Measurements from ENCODE around the gene MPP3.
"Not testable (repeated sequence)": the region's sequence is repeated elsewhere in the genome, so short reads cannot be mapped to it uniquely, and the experiment has no call there.

The MPP3 gene, protein sequence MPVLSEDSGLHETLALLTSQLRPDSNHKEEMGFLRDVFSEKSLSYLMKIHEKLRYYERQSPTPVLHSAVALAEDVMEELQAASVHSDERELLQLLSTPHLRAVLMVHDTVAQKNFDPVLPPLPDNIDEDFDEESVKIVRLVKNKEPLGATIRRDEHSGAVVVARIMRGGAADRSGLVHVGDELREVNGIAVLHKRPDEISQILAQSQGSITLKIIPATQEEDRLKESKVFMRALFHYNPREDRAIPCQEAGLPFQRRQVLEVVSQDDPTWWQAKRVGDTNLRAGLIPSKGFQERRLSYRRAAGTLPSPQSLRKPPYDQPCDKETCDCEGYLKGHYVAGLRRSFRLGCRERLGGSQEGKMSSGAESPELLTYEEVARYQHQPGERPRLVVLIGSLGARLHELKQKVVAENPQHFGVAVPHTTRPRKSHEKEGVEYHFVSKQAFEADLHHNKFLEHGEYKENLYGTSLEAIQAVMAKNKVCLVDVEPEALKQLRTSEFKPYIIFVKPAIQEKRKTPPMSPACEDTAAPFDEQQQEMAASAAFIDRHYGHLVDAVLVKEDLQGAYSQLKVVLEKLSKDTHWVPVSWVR

DNA sequence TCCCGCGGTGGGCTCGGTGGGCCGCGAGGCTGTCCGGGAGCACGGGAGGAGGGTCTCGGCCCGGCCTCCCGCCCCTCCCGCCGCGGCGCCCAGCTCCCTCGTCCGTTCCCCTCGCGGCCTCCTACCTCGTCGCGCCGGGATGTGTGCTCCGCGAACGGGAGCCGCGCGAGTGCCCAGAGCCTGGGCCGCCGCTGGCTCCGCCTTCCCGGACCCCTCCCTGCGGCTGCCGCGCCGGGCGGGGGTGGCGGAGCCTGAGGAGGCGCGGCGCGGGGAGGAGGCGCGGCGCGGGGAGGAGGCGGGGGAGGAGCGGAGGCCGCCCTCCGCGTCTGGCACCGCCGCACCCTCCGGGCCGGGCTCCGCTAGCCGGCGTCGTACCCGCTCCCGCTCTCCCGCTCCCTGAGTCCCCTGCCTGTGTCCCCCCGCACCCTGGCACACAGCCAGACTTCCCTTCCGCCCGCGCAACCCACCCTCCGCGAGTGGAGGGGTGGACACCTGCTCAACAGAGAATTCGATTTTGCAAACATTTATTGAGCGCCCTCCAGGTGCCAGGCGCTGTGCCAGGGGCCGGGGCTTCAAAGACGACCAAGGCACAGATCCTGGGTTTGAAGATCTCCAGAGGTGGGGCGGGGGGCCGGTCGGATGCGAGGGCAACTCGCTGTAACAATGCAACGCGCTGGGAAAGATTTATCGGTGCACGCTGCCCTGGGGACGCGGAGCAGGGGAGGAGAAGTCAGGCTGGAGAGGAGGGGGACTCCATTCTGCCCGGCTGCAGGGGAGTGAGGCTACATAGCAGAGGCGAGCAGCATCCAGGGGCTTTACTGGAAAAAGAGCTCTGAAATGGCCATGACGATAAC is at the start of gene MPP3:
Gene MPP3, minus strand, starts transcription at position 171 of the 854 bp plus-strand sequence. CDS start 1,240 bp downstream, outside the sequence.
- intact Hi-C loops (cut with DNase I) = no loop called here
- DNase-seq = peak in 39 of 42 donors; percentile 16 to 82 (median 60)

- intact Hi-C loops (cut with DNase I) = no loop called here
- no peak for DNase-seq
Observed at GRCh38 chr17:43881758-43882505, 49.0 kb upstream of the MPP3 start.

DNA sequence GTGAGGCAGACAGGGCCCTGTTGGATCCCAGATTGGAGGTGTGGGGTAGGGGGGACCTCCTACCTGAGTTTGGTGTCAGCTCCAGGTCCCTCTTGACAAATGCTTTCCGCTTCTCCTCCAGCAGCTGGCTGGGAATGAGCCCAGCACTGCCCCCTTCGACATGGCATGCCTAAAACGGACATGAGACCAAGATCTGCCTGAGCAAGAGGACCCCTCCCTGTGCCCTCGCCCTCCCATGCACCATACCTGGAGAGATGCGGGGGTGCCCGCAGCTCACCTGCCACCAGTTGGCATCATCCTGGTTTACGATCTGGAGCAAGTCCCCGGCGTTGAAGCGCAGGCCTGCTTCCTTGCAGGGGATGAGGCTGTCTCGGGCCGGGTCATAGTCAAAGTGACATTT is 48.2 kb upstream of the MPP3 start:
- intact Hi-C loops (cut with DNase I) = no loop called here

DNA sequence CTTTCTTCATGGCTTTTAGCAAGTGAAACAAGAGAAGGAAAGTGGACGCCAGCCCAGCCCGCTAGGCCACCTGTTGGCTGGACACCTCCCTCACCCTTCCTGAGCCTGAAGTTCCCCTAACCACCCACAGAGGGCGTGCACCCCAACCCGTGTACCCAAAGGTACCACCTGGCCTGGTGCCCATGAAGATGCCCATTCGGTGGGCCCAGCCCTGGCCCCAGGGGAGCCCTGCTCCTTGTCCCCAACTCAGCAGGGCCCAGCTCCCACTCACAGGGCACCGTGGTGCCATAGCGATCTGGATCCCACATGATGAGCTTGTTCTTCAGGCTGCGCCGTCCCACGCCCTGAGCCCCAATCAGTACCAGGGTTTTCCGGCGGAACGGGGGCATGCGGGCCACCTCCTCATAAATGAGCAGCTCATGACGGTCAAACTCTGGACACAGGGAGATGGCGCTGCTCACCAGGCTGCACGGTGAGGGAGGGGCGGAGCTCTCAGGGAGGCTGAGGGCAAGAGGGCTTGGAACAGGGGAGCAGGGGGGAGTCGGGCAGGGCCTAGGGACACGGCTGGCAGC is 47.6 kb upstream of the MPP3 start:
- DNase-seq = peak in 16 of 42 donors; percentile 18 to 56 (median 32)
- intact Hi-C loops (cut with DNase I) = no loop called here

More for the DNA sequence above, 48.2 kb upstream of the MPP3 start:
- DNase-seq = no peak

GRCh38 chr17:43879723-43880419 is 46.9 kb upstream of the MPP3 start:
- DNase-seq = no peak
- intact Hi-C loops (cut with DNase I) = no loop called here

DNA sequence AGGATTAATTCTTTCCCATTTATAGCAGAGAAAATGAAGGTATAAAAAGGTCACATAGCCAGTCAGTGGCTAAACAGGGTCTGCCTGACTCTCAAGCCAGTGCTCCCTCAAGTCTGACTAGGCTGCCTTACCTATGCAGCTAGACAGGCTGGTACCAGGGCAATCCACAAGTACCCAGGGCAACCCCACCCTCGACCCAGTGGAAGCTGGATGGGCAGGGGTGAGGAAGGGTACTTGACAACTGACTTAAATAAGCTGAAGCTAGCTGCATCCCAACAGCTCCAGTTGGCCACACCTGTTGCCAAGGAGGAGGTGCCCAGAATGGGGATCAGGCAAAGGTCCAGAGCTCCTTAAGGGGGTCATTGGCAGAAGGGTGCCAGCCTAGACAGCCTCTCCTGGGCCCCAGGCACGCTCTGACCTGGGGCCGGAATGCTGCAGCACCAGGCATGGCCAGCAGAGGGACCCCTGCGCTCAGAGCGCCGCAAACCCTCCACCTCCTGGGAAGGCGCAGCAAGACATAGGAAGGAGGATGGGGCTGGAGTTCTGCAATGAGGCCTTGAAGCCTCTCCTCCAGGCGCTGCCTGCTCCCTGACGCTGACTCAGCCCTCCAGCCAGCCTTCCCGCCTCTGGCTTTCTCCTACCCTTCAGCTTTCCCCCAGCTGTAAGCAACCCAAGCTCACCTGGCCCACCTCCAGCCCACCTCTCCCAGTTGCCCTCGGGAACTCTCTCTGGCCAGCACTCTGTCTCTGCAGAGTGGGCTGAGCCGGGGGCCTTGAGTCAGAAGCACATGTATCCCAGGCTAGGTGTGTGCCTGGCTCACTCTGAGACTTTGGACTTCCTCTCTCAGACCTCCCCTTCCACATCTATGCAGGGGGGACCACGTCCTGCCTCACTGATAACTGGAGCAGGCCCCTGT is 45.6 kb upstream of the MPP3 start:
- intact Hi-C loops (cut with DNase I) = no loop called here

DNA sequence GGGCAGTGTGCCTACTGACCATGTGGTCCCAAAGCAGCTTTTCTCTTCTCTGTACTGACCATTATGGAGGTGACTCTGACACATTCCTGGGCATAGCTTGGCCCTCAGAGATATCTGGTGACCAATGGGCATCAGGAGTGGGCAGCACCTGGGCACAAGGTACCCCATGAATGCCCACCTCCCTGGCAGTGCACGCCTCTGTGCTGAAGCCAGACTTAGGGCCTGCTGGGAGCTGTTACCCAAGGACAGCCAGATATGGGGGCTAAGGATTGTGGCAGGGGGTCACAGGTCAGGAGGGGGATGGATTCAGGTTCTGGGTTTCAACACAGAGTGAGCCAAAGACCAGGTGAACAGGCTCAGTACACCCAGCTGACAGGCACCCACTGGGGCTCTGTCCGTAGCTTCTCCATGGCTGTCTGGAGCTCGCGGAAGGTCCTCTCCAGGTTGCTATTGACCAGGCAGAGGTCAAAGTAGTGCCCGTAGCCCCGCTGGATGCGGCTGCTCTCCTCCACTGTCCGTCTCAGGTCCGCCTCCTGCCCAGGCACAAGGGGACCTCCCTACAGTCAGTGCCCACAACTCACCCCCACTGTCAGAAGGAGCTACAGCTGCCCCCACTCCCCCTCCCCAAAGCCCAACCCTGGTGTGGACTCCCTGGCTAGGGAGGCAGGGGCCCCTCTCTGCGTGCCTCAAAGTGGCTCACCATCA is 44.7 kb upstream of the MPP3 start:
- no peak for DNase-seq
- intact Hi-C loops (cut with DNase I) = no loop called here

More for the DNA sequence above, 45.6 kb upstream of the MPP3 start:
- peak; percentile 46 to 91 (median 78) for DNase-seq

DNA sequence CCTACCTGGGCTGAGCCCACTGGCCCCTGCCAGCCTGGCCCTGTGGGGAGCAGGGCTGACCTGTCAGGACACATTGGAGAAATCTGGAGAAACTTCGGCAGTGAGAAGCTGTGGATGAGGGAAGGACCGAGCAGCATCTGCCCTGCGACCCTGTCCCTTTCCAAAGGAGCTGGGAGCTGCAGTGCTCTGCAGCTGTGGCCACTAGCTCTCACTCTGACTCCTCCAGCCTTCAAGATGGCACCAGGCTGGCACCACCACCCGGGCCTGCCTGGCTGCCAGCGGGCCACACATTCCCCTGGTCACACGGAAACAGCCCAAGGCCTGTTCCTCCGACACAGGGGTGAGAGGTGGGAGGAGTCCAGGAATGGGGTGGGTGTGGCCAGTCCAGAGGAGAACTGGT is 44.1 kb upstream of the MPP3 start:
- intact Hi-C loops (cut with DNase I) = no loop called here
- DNase-seq = no peak

DNA sequence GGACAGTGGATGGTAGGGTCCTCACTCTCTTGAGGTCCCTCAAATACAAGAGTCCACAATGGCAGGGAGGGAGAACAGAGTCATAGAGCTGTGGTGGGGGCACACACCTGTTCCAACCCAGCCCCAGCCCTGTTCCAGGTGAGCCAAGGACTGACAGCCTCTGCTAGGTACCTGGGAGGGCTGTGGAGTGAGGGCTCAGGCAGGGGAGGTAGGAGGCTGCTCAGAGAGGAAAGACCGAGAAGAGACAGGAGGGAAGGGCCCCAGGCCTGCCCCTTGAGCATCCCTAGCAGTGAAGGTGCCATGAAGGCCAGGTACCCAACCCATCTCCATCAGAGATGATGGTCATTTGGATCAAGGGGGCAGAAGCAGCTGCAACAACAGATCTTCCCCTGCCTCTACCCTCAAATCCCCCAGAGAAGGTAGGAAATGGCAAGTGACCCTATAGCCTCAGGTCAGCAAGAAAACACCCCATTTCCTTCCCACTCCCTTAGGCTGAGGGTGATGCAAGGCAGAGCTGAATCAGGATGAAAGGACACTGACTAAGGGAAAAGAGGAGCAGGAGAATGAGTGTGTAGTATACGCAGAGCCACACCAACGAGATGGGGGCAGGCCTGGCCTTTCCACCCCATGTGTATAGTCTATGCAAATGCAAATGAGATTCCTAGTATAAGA is 42.7 kb upstream of the MPP3 start:
- DNase-seq = no peak
- intact Hi-C loops (cut with DNase I) = no loop called here

DNA sequence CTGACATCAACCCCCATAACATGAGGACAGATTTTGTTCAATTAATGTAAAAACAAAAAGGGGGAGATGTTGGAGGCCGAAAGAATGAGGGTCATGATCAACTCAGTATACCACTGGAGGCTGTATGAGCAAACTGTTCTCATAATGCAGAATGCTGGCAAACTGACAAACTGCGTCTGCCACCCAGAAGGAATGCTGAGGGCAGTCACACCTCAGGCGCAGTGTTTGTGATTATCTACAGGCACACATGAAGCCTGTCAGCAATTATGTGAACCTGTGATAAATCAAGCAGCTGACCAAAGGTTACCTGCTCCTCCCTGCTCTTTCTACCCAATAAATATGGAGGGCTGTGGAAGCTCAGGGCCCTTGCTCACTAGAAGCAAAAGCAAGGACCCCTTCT is 41.3 kb upstream of the MPP3 start:
- intact Hi-C loops (cut with DNase I) = no loop called here
- no peak for DNase-seq

GRCh38 chr17:43873815-43874214 is 40.9 kb upstream of the MPP3 start:
- DNase-seq = no peak
- intact Hi-C loops (cut with DNase I) = no loop called here

- intact Hi-C loops (cut with DNase I) = no loop called here
- no peak for DNase-seq
Observed at GRCh38 chr17:43873091-43873490, 40.1 kb upstream of the MPP3 start.

DNA sequence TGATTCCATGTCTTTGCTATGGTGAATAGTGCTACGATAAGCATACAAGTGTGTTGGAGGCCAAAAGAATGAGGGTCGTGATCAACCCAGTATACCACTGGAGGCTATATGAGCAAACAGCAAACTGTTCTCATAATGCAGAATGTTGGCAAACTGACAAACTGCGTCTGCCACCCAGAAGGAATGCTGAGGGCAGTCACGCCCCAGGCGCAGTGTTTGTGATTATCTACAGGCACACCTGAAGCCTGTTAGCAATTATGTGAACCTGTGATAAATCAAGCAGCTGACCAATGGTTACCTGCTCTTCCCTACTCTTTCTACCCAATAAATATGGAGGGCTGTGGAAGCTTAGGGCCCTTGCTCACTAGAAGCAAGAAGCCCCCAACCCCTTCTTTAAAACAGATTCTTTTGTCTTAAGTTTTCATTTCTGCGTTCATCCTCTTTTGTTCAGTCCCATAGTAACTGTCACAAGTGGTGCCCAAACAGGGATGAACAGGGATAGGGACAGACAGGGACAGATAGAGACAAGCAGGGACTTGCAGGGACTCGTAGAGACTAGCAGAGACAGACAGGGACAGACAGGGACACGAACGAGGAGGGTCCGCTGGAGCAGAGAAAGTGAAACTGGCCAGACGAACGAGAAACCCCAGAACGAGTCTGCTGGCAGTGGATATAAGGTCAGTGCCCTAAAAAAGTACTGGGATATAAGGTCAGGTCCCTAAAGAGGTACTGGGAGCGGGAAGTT is 39.2 kb upstream of the MPP3 start:
- DNase-seq = no peak
- intact Hi-C loops (cut with DNase I) = no loop called here

DNA sequence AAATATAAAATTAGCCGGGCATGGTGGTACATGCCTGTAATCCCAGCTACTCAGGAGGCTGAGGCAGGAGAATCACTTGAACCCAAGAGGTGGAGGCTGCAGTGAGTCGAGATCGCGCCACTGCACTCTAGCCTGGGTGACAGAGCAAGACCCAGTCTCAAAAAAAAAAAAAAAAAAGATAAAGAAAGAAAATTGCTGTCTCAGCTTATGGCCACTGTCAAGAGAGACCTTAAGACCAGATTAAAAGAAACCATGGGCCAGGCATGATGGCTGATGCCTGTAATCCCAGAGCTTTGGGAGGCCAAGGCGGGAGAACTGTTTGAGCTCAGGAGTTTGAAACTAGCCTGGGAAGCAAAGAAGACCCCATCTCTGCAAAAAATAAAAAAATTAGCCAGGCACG is 36.1 kb upstream of the MPP3 start:
- intact Hi-C loops (cut with DNase I); DNase-seq: not testable (repeated sequence)
